DMS153 (cell line): ENCODE measurements around the gene TRUB2.
"Not testable (repeated sequence)": the region's sequence is repeated elsewhere in the genome, so short reads cannot be mapped to it uniquely, and the experiment has no call there.

ENCODE experiments used
- DNase-seq: peaks from one replicate; lab custom pipeline; 2025; lab: John Stamatoyannopoulos, UW

TRUB2 gene

DNA sequence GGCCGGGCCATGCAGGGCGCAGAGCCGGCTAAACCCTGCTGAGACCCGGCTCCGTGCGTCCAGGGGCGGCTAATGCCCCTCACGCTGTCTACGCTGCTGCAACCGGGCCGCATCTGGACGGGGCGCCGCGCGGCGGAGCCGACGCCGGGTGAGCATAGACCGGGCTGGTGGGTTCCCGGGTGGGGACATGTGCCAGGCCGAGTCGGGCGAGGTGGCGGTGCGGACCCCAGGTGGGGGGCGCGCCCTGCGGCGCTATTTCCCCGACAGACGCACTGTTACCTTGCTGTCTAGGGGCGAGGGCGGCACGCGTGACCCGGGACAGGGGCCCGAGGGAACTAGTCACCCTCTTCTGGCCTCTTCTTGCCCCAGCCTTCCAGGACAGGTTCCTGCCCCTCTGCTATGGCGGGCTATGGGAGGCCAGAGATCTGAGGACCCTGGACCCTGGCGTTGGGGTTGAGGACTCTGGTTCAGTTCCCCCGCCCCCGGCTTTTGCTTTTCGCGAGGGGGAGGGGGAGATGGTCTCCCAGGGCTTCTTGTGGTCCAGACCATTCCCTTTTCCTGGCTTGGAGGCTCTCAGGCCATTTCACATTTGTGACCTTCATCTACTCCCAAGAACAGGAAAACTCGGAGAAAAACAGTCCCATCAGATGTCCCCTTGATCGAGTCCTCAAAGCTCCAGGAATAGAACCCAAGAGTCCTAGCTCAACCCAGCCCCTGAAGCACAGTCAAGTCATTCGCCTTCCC is 18.6 kb upstream of the TRUB2 start:
- DNase-seq: no peak

DNA sequence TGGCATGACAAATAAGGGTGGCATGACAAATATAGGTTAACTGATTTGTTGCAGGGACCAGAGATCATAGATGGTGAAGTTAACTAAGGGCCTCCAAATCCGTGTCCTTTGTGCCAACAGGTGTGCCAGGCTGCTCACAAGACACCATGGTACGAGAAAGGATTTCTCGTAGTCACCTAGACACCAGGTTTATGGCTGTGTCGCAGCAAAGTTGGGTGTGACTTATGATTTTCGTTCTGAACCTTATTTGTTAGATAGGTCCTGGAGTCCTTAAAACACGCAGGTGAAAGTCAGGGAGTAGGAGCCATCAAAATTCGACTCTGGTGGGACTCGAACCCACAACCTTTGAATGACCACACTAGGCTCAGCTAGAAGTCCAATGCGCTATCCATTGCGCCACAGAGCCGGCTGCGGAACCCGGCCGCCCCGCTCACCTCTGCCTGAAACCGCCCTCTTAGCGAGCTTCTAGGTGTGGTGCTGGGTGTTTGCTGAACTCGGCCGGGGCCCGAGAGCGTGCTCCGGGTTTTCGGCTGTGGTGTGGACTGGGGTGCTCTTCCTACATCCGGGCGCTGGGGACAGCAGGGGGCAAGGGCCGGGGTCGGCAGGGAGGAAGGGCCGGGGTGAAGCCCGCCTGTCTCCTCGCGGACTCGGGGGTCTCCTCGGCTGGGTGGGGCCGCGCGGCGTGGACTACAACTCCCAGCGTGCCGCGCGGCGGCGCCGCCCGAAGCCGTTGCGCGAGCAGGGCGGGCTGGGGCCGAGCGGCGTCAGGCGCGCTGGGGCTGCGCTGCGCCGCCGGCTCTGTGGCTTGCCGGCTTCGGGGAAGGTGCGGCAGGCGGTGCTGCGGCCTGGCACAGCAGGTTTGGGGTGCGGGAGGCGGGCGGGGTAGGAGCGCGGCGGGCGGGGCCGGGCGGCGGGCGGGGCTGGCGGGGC is 17.8 kb upstream of the TRUB2 start, which contains the start of gene SLC27A4:
Gene SLC27A4, plus strand, starts transcription at position 767 of the 930 bp plus-strand sequence. CDS start 2,606 bp downstream, outside the sequence.
- DNase-seq: peak; percentile 72

DNA sequence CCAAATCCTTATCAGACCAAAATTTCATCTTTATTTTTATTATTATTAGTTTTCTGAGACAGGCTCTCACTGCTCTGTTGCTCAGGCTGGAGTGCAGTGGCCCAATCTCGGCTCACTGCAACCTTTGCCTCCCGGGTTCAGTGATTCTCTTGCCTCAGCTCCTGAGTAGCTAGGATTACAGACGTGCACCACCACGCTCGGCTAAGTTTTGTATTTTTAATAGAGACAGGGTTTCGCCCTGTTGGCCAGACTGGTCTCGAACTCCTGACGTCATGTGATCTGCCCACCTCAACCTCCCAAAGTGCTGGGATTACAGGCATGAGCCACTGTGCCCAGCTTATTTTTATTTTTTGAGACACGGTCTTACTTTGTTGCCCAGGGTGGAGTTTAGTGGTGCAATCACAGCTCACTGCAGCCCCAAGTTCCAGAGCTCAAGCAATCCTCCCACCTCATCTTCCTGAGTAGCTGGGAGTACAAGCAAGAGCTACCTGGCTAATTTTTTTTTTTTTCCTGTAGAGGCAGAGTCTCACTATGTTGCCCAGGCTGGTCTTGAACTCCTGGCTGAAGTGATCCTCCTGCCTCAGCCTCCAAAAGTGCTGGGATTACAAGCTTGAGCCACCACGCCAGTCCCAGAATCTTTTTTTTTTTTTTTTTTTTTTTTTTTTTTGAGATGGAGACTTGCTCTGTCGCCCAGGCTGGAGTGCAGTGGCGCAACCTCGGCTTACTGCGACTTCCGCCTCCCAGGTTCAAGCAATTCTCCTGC is 16.8 kb upstream of the TRUB2 start:
- not testable (repeated sequence) for DNase-seq

DNA sequence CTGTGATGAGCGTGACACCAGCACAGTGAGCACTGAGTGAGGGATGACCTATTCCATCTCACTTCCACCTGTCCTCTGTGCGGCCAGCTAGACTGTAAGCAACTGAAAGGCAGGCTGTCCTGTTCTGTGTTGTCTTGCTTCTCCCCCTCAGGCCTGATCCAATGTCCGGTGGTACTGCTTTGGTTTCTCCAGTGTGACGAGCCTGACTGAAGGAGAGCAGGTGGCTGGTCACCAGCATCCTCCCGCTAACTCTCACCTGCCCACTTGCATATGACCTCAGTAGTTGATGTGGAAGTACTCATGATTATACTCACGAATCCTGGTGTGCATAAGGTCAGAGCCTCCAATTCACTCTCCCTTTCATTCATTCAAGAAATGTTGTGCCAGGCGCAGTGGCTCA is 15.7 kb upstream of the TRUB2 start:
- no peak for DNase-seq

DNA sequence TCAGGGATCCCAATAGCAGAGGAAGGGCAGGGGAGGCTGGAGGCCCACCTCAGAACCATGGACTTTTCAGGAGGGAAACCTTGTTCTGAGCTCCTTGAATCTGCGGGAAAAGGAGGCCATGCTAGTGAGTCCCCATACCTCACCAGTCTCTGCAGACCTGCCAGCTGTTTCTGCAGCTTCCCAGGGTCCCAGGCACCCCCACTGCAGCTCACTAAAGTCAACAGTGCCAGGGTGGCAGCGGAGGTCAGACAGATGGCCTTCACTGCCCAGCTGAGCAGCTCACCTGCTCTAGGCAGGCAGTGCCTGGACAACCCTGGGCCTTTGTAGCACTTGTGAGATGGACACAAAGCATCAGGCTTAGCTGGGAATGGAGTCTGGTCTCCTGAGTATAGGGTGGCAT is 13.7 kb upstream of the TRUB2 start:
- DNase-seq: no peak

DNA sequence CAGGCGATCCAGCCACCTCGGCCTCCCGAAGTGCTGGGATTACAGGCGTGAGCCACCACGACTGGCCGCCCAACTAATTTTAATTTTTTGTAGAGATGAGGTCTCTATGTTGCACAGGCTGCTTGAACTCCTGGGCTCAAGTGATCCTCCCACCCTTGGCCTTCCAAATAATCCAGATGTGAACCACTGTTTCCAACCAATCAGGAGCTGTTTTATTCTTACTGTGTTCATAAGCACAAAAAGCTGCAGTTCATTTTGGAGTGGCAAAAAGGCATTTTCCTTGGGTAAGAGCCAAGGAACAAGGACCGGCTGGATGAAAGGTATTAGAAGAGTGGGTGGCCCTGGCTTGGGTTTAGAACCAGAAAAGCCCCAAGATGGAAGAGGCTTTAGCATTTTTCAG is 12.9 kb upstream of the TRUB2 start:
- no peak for DNase-seq

DNA sequence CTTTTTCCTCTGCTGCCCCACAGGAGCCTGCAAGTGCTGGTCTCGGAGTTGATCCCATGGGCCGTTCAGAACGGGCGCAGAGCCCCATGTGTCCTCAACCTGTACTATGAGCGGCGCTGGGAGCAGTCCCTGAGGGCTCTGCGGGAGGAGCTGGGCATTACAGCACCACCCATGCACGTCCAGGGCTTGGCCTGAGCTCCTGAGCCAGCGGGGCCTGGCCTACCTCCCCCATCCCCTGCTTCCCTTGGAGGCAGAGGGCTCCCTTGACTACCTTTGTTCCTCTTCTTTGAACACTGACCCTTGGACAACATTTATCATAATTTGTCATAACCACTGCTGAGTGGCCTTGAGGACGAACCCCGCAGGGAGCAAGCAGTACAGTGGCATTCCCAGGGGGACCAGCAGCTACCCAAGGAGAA is 11.2 kb upstream of the TRUB2 start:
- DNase-seq: no peak

DNA sequence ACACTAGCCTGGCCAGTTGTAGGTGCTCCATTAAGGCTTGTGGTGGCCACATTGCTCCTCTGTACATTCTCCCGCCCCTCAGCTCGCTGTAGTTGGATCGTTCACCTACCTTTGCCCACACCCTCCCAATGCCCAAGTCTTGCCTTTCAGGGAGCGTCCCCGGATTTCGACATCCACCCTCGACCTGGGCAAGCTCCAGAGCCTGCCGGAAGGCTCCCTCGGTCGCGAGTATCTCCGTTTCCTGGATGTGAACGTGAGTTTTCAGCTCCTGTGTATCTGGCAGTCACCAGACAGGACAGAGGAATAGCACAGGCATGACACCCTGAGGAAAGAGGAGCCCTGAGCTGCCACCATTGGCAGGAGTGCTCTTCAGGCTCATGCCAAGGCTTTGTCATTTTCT is 3.4 kb upstream of the TRUB2 start:
- DNase-seq: no peak

DNA sequence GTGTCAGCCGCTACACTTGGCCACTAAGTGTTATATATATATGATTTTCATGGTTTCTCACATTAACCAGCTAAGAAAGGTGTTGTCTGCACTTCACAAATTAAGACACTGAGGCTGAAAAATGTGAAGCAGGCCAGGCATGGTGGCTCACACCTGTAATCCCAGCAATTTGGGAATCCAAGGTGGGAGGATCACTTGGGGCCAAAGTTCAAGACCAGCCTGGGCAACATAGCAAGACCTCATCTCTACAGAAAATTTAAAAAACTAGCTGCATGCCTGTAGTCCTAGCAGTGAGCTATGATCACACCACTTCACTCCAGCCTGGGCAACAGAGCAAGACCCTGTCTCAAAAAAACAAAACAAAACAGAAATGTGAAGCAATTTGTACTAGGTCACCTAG is 2.2 kb upstream of the TRUB2 start:
- no peak for DNase-seq

DNA sequence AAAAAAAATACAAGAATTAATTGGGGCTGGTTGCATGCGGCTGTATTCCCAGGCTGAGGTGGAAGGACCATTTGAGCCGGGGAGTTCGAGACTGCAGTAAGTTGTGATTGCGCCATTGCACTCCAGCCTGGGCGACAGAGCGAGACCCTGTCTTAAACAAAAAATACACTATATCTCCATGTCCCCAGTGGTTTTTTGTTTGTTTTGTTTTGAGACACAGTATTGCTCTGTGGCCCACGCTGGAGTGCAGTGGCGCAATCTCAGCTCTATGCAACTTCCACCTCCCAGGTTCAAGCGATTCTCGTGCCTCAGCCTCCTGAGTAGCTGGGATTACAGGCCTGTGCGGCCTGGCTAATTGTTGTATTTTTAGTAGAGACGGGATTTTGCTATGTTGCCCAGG is 1.5 kb upstream of the TRUB2 start:
- DNase-seq: no peak

DNA sequence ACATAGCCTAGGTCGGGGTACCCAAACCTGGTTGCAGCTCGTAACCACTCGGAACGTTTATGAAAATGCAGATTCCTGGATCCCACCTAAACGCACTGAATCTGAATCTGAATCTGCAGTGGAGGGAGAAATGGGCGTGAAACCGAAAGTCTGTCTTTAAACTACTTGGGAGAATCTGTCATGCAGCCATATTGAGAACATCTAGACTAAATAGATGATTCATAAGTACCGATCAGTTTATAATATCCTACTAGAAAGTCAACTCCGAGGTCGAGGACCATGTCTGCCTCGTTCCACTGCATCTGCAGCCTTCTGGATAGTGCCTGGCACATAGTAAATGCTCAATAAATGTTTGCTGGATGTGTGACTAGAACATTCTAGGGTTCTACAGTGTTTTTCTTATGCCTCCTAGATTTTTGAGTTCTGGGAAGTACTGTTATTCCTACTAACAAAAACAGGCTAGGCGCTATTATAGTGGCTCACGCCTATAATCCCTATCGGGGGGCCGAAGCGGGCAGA is 1.0 kb upstream of the TRUB2 start:
- DNase-seq: no peak

- no peak for DNase-seq
Measured at GRCh38 chr9:128321879-128322403, 306 bp downstream of the TRUB2 start.

- DNase-seq: no peak
Measured at GRCh38 chr9:128321343-128321742, 904 bp downstream of the TRUB2 start.

DNA sequence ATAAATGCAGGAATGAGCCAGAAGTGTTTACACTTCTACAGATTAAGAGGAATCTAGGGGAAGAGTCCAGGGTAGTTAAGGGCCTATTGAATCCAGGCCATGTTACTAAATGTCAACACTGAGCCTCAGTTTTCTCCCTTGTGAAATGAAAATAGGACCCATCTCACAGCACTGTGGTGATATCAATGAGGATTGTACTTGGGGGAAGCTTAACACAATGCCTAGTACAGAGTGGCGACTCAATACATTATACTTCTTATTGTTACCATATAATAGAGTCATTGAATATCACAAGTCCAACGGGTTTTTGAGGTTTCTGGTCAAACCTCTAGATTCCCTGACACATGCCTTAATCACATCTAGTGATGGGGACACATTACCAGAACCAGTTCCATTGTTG is 4.6 kb downstream of the TRUB2 start:
- DNase-seq: no peak

GRCh38 chr9:128316421-128316820 is 5.8 kb downstream of the TRUB2 start:
- no peak for DNase-seq

DNA sequence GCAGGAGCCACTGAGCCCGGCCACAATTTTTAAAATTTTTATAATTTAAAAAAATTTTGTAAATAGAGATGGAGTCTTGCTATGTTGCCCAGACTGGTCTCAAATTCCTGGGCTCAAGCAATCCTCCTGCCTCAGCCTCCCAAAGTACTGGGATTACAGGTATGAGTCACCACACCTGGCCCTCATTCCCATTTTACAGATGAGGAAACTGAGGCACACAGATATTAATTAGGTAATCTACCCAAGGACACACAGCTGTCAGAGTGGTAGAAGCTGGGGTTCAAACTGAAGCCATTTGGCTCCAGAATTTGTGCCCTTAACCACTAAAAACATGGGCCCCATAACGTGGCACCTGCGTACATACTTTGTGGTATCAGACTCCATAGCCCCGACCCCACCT is 7.5 kb downstream of the TRUB2 start:
- DNase-seq: no peak

DNA sequence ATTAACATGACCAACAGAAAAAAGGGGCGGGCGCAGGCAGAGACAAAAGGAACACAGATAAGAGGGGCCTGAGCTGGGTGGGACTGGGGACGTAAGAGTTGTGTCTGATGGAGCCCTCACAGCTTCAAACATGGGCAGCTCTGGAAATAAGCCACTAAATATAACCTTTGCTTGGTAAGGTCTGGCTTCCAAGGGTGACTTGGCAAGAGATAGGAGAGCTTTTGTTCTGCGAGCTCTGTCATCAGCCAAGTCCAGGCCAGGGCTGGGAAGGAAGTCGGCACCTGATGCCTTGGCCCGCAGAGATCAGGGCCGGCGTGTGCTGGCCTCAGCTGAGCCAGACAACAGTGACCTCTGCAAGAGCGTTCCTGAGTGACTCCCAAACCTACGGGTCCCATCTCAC is 11.8 kb downstream of the TRUB2 start:
- DNase-seq: no peak

DNA sequence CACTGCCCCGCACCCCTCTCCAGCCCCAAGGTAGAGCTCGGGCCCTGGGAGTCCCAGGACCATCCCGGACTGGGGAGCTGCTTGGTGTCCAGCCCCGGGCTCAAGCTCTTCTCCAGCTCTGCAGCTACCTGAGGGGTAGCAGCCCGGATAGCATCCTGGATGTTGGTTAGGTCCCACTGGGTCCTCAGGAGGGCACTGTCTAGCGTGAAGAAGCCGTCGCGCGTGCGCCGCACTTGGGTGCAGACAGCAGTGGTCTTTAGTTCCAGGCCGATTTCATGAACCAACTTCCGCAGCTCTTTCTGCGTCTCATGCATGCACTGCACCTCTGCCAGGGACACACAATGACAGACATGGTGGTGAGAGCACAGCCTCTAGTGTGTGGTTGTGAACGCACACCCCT is 12.7 kb downstream of the TRUB2 start:
- no peak for DNase-seq

DNA sequence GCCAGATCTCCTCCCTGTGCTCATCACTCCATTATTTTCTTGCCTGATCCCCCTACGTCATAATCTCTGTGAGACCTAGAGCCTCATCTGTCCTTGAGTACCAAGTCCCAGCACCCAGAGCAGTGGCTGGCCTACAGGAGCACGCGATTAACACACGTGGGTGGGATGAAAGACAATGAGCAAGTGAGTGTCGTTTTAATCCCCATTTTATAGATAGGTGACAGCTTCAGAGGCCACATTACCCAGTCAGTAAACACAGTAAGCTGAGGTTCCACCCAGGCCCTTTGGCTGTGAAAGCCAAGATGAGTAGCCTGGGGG is 17.3 kb downstream of the TRUB2 start:
- no peak for DNase-seq

DNA sequence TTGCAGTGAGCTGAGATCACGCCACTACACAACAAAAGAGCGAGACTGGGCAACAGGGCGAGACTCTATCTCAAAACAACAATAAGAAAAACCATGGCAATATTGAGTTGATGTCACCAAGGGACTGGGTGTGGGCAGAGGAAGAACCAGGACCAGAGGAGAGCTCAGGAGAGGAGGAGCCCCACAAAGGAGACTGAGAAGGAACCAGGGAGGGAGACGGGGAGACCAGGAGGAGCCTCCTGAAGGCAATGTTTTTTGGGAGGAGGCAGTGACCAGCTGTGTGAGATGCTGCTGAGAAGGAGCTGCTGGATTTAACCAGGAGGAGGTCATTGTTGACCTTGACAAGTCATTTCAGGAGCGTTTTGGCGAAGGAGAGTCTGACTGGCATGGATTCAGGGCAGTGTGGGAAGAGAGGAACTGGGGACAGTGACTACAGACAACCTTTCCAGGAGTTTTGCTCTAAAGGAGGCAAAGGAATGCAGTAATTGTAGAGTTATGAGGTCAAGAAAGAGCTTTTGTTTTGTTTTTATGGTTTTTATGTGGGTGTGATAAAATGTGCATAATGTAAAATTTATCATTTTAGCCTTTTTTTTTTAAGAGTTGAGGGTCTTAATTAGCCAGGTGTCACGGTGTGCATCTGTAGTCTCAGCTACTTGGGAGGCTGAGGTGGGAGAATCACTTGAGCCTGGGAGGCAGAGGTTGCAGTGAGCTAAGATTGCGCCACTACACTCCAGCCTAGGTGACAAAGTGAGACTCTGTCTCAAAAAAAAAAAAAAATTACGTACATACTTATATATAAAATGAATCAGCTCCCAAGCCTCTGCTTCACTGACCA is 17.9 kb downstream of the TRUB2 start:
- no peak for DNase-seq
